OCI-LY7 (cell line): ENCODE measurements around the gene PNKP. TPM values are rescaled to one million over a fixed set of nuclear protein-coding genes. Genes with fewer than 3 reads are reported as not detected.
A peak's percentile ranks its signal among the peaks of the same experiment; 100 is the strongest.

Experiments used
- Bru-seq: library from RNA; stranded (reverse); fragments of 400-500 nt; gene quantifications from one replicate; lab custom pipeline; 2021; lab: Mats Ljungman, UMichigan
- BruChase-seq, 2 experiments: library from RNA; stranded (reverse); fragments of 400-500 nt; gene quantifications; one replicate each; lab custom pipeline; 2021; lab: Mats Ljungman, UMichigan
- BruUV-seq: library from RNA; stranded (reverse); fragments of 400-500 nt; replicated peaks from 2 replicates; lab custom pipeline; 2021; lab: Mats Ljungman, UMichigan
- CTCF ChIA-PET: fragments of 300-600 bp; sonication (Branson Sonifier 250); formaldehyde crosslinking; loops from one replicate; lab custom pipeline; 2022; ENCODE audit warnings: antibody characterized with exemption; ENCODE audit not compliant: unreplicated experiment; lab: Charles Lee
- POLR2A ChIA-PET: fragments of 300-600 bp; sonication (Branson Sonifier 250); formaldehyde crosslinking; loops from one replicate; lab custom pipeline; 2022; ENCODE audit warnings: antibody characterized with exemption; lab: Charles Lee
- DNase-seq: peaks from one replicate; pipeline ENCODE4 v3.0.0-alpha.2; 2015; ENCODE audit warnings: low spot score
- H2AFZ ChIP-seq: fragments of 200-600 bp; sonication (generic), shearing (Covaris generic); 2 replicates; pipeline ENCODE4 v1.6.1; 2014; ENCODE audit warnings: mild to moderate bottlenecking, antibody characterized with exemption, low read length, moderate library complexity
- H3K27ac ChIP-seq: fragments of 200-600 bp; sonication (generic); 2 replicates; pipeline ENCODE4 v1.5.1; 2014; ENCODE audit warnings: mixed run types, low read depth, mild to moderate bottlenecking, moderate library complexity, low read length, inconsistent platforms; ENCODE audit not compliant: poor library complexity, severe bottlenecking
- H3K36me3 ChIP-seq: fragments of 200-600 bp; sonication (generic); 2 replicates; pipeline ENCODE4 v1.6.1; 2014; ENCODE audit warnings: mild to moderate bottlenecking, antibody characterized with exemption, low read length, moderate library complexity, mixed read lengths; ENCODE audit not compliant: insufficient read depth
- H3K4me1 ChIP-seq: fragments of 200-600 bp; sonication (generic); 2 replicates; pipeline ENCODE4 v1.5.1; 2014; ENCODE audit warnings: mild to moderate bottlenecking, low read length; ENCODE audit not compliant: insufficient read depth, poor library complexity, severe bottlenecking
- H3K4me2 ChIP-seq: fragments of 200-600 bp; sonication (generic); 2 replicates; pipeline ENCODE4 v1.6.1; 2014; ENCODE audit warnings: mild to moderate bottlenecking, low read length
- H3K4me3 ChIP-seq: fragments of 200-600 bp; sonication (generic); 2 replicates; pipeline ENCODE4 v1.5.1; 2014; ENCODE audit warnings: mild to moderate bottlenecking, low read depth, low read length; ENCODE audit not compliant: poor library complexity, severe bottlenecking
- H3K79me2 ChIP-seq: fragments of 200-600 bp; sonication (generic); 2 replicates; pipeline ENCODE4 v1.6.1; 2016; ENCODE audit warnings: low read depth, mild to moderate bottlenecking, low read length, moderate library complexity, mixed read lengths; ENCODE audit not compliant: insufficient read depth
- H3K9me2 ChIP-seq: fragments of 200-600 bp; sonication (generic); 2 replicates; pipeline ENCODE4 v1.6.1; 2016; ENCODE audit warnings: mild to moderate bottlenecking, low read length, mixed read lengths; ENCODE audit not compliant: insufficient read depth
- H3K9me3 ChIP-seq: fragments of 200-600 bp; sonication (generic); 2 replicates; pipeline ENCODE4 v1.6.1; 2014; ENCODE audit warnings: mild to moderate bottlenecking, mixed run types, low read length, mixed read lengths
- H4K20me1 ChIP-seq: fragments of 200-600 bp; sonication (generic); 2 replicates; pipeline ENCODE4 v1.6.1; 2014; ENCODE audit warnings: mild to moderate bottlenecking, antibody characterized with exemption, low read length, moderate library complexity, mixed read lengths; ENCODE audit not compliant: insufficient read depth
- EZH2phosphoT487 ChIP-seq: fragments of 200-600 bp; sonication (generic); IDR thresholded peaks from 2 replicates; pipeline ENCODE4 v1.6.1; 2018; ENCODE audit warnings: low read depth, borderline replicate concordance, mild to moderate bottlenecking, mixed run types, antibody characterized with exemption, low read length, moderate library complexity, mixed read lengths
- intact Hi-C: fragments of 100-400 bp; cut with micrococcal nuclease; formaldehyde crosslinking; loops from one replicate; pipeline ENCODE4 v1.10.0; 2022; ENCODE audit not compliant: unreplicated experiment
- long read RNA-seq: library from polyadenylated mRNA; stranded (forward); transcript quantifications from one replicate; pipeline ENCODE4 v2.0.0, GENCODE V29; 2022
- total RNA-seq, 2 experiments: library from RNA; depleted of rRNA in 1 of 2; stranded (reverse); fragments of >200 nt in 1 of 2; shearing (Covaris generic) in 1 of 2; gene quantifications; 2 replicates each; pipeline ENCODE4 v1.2.3, GENCODE V29; 2014 to 2022
- TF ChIP-seq, protein P1 (sequence below): fragments of 200-600 bp; sonication (generic); conservative IDR thresholded peaks from 2 replicates; pipeline ENCODE4 v1.5.1; 2014; ENCODE audit warnings: mild to moderate bottlenecking, antibody characterized with exemption, low read length, moderate library complexity, mixed read lengths

The PNKP gene
- total RNA-seq (2014; rRNA removed; shearing (Covaris generic)), result 65.4 and 90.9 TPM in 2 replicates
- total RNA-seq (2022), result 118 and 140 TPM in 2 replicates
- Bru-seq, nascent RNA, result percentile 66 among the genes with signal in this experiment
- BruChase-seq, experiment 1, labeled RNA remaining after a 6-hour chase, result percentile 82 among the genes with signal in this experiment
- BruChase-seq, experiment 2, labeled RNA remaining after a 2-hour chase, result percentile 77 among the genes with signal in this experiment
- long read RNA-seq, transcript PNKP-207 (16 exons, 1,665 nt), result major isoform, 9 of 30 reads
- long read RNA-seq, transcript PNKP-201 (17 exons, 2,041 nt), result minor isoform, 8 of 30 reads
- long read RNA-seq, partial matches to known transcripts, result 4 of 30 reads
- long read RNA-seq, other reads (novel, unspliced or antisense), result 7 of 30 reads

DNA sequence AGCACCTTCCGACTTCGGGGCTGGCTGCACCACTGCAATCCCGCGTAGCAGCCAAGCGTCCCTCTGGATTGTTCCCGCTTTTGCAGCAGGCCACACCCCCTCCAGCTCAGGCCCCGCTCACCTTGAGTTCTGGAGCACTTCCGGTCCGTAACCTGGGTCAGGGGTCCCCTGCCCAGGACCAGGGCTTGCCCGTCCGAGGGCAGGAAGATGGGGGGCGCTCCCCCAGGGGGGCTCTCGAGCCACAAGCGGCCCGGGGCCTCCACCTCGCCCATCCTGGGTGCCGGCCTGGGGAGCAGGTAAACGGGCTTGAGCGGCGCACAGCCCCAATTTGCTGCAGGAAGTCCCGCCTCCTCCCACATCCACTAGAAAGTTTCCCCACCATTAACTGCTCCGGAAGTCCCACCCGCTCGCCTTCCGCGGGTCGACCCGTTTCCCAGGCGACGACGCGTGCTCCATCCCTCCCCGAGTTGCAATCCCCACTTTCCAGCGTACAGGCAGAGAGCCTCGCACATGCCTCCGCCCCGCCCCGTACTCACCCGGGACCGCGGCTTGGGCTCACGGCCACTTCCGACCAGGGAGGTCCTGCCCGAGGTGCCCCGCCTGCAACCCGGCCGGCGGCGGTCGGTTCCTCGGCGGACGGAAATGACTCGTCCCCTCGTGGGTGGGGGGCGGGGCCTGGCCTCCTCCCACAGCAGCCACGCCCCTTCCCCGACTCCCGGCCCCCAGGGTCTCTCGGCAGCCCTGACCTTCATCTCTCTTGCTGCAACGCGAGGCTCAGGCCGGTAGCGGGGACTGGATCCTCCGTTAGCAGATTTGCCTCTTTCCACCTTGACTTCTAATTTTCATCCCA, at the start of gene PNKP:
TSS of gene PNKP (minus strand) at position 644 of the 850 bp plus-strand sequence. CDS start at position 272, 372 bp downstream.
- intact Hi-C loops, result loop anchor here (1.0 to 2.0 kb wide), 2 partner anchors 54 to 101 kb away; partner anchors contain the start of gene FUZ
- peak; percentile 90 for DNase-seq

GRCh38 chr19:49915271-49915670, 47.9 kb upstream of the PNKP start:
- peaks cover 93% of the 10 kb centered on the region for H3K36me3 ChIP-seq
- H2AFZ ChIP-seq, result no peak overlapping the region
- ChIA-PET POLR2A (no interaction called here), CTCF (no interaction called here)
- no peaks in the 10 kb centered on the region for H3K9me3 ChIP-seq
- H3K27ac ChIP-seq, result no peak overlapping the region
- peaks cover 59% of the 10 kb centered on the region for H3K79me2 ChIP-seq
- no peaks in the 10 kb centered on the region for H3K9me2 ChIP-seq
- no peak overlapping the region for H3K4me2 ChIP-seq
- H4K20me1 ChIP-seq, result peaks cover 6% of the 10 kb centered on the region; the same call in 1 of the 2 replicates
- H3K4me3 ChIP-seq, result no peak overlapping the region
- BruUV-seq, result no TSS peak
- DNase-seq, result no peak
- peaks cover 14% of the 10 kb centered on the region for H3K4me1 ChIP-seq
- TF ChIP-seq, protein P1, sequence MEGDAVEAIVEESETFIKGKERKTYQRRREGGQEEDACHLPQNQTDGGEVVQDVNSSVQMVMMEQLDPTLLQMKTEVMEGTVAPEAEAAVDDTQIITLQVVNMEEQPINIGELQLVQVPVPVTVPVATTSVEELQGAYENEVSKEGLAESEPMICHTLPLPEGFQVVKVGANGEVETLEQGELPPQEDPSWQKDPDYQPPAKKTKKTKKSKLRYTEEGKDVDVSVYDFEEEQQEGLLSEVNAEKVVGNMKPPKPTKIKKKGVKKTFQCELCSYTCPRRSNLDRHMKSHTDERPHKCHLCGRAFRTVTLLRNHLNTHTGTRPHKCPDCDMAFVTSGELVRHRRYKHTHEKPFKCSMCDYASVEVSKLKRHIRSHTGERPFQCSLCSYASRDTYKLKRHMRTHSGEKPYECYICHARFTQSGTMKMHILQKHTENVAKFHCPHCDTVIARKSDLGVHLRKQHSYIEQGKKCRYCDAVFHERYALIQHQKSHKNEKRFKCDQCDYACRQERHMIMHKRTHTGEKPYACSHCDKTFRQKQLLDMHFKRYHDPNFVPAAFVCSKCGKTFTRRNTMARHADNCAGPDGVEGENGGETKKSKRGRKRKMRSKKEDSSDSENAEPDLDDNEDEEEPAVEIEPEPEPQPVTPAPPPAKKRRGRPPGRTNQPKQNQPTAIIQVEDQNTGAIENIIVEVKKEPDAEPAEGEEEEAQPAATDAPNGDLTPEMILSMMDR, result peak; percentile 43
- no peak for TF ChIP-seq EZH2phosphoT487
- intact Hi-C loops, result no loop called here

More for the DNA sequence above, at the start of gene PNKP:
- peaks cover 28% of the 10 kb centered on the region; the same call in 1 of the 2 replicates for H3K79me2 ChIP-seq
- ChIA-PET POLR2A (interaction anchor here (0.6 to 0.8 kb wide), 2 partner anchors 9 to 218 kb away, joined by 3 to 7 read pairs; no protein-coding TSS in a partner anchor), CTCF (no interaction called here)
- H3K9me3 ChIP-seq, result no peaks in the 10 kb centered on the region
- H3K36me3 ChIP-seq, result peaks cover 41% of the 10 kb centered on the region
- H2AFZ ChIP-seq, result peak within 1 kb of the TSS; percentile 46; the same call in 1 of the 2 replicates
- peak within 1 kb of the TSS; percentile 80 for H3K4me3 ChIP-seq
- H3K4me2 ChIP-seq, result peak within 1 kb of the TSS; percentile 89
- no peaks in the 10 kb centered on the region for H3K9me2 ChIP-seq
- TF ChIP-seq, protein P1, result no peak
- no peak for TF ChIP-seq EZH2phosphoT487
- peaks cover 10% of the 10 kb centered on the region; the same call in 1 of the 2 replicates for H4K20me1 ChIP-seq
- peak within 1 kb of the TSS; percentile 69 for H3K27ac ChIP-seq
- H3K4me1 ChIP-seq, result peaks cover 52% of the 10 kb centered on the region
- no TSS peak for BruUV-seq
